Keratinocyte (primary cell): Measurements from ENCODE around the gene TPO. TPM values are rescaled to one million over a fixed set of nuclear protein-coding genes. Genes with fewer than 3 reads are reported as not detected.

Source experiments
- DNase-seq: peaks from one replicate; pipeline ENCODE4 v3.0.0-alpha.2; 2011; ENCODE audit warnings: low read depth, missing footprints, low spot score
- FAIRE-seq: peaks from 2 replicates; lab custom pipeline; 2011; peaks lifted over from hg19 to GRCh38; lab: Jason Lieb, UNC
- H2AFZ ChIP-seq: 2 replicates; pipeline ENCODE4 v1.6.0; 2012; ENCODE audit warnings: low read length, control low read depth, inconsistent platforms; ENCODE audit not compliant: control insufficient read depth
- H3K27ac ChIP-seq: 2 replicates; pipeline ENCODE4 v1.5.1; 2011; ENCODE audit warnings: low read length; ENCODE audit not compliant: control insufficient read depth, insufficient read depth
- H3K27me3 ChIP-seq: 3 replicates; pipeline ENCODE4 v1.6.0; 2011; ENCODE audit warnings: low read length; ENCODE audit not compliant: control insufficient read depth, insufficient read depth; ENCODE audit errors: extremely low read depth
- H3K36me3 ChIP-seq, 2 experiments: 2 replicates in 1 of 2; 3 replicates in 1 of 2; pipeline ENCODE4 v1.5.1; 2011; ENCODE audit warnings: low read length in 2 of 2, mild to moderate bottlenecking in 1 of 2; ENCODE audit not compliant: control insufficient read depth in 2 of 2, insufficient read depth in 2 of 2; ENCODE audit errors: extremely low read depth in 1 of 2
- H3K4me1 ChIP-seq: 3 replicates; pipeline ENCODE4 v1.5.1; 2011; ENCODE audit warnings: low read length; ENCODE audit not compliant: control insufficient read depth, insufficient read depth; ENCODE audit errors: extremely low read depth
- H3K4me2 ChIP-seq: 3 replicates; pipeline ENCODE4 v1.6.0; 2011; ENCODE audit warnings: low read depth, low read length; ENCODE audit not compliant: control insufficient read depth, insufficient read depth; ENCODE audit errors: extremely low read depth
- H3K4me3 ChIP-seq, 3 experiments: fragments of 200-600 bp in 1 of 3; sonication (generic) in 1 of 3; 2 replicates in 2 of 3; 3 replicates in 1 of 3; pipeline ENCODE4 v1.5.1; 2011 to 2016; ENCODE audit warnings: low read length in 3 of 3, mild to moderate bottlenecking in 3 of 3, control low read depth in 2 of 3, inconsistent platforms in 1 of 3, low read depth in 1 of 3, mixed read lengths in 1 of 3, mixed run types in 1 of 3, moderate library complexity in 1 of 3; ENCODE audit not compliant: control insufficient read depth in 2 of 3, insufficient read depth in 2 of 3; ENCODE audit errors: extremely low read depth in 1 of 3
- H3K79me2 ChIP-seq: 2 replicates; pipeline ENCODE4 v1.6.0; 2012; ENCODE audit warnings: low read length; ENCODE audit not compliant: control insufficient read depth, insufficient read depth
- H3K9ac ChIP-seq: 3 replicates; pipeline ENCODE4 v1.6.0; 2011; ENCODE audit warnings: low read length; ENCODE audit not compliant: control insufficient read depth, insufficient read depth; ENCODE audit errors: extremely low read depth
- H3K9me1 ChIP-seq: 3 replicates; pipeline ENCODE4 v1.6.0; 2011; ENCODE audit warnings: low read length; ENCODE audit not compliant: control insufficient read depth, insufficient read depth; ENCODE audit errors: extremely low read depth
- H3K9me3 ChIP-seq: 2 replicates; pipeline ENCODE4 v1.5.1; 2012; ENCODE audit warnings: low read depth, low read length; ENCODE audit not compliant: control insufficient read depth
- H4K20me1 ChIP-seq: 3 replicates; pipeline ENCODE4 v1.6.0; 2011; ENCODE audit warnings: low read length; ENCODE audit not compliant: control insufficient read depth, insufficient read depth; ENCODE audit errors: extremely low read depth
- EZH2 ChIP-seq: IDR thresholded peaks from one replicate; pipeline ENCODE4 v1.6.1; 2012; ENCODE audit warnings: inconsistent platforms, mild to moderate bottlenecking, low read length, moderate library complexity
- dilution Hi-C: fragments of 300-500 bp; cut with MboI; formaldehyde crosslinking; loops from one replicate; pipeline ENCODE4 v1.7.0; 2020; ENCODE audit warnings: low sequenced_read_pairs; ENCODE audit not compliant: extremely low pct_ligation_motif_present
- polyA plus RNA-seq, 5 experiments: library from polyadenylated mRNA; depleted of rRNA in 3 of 5; stranded (reverse) in 3 of 5; stranded (forward) in 1 of 5; unstranded in 1 of 5; fragments of >200 nt; gene quantifications; 1 replicate in 1 of 5; 2 replicates in 3 of 5; 3 replicates in 1 of 5; pipeline versions ENCODE4 v1.2.1 to v1.2.3, GENCODE V29; 2011 to 2012; ENCODE audit warnings: missing spikeins in 2 of 5, low read depth in 1 of 5, low replicate concordance in 1 of 5
- TF ChIP-seq, protein P1 (sequence below), 3 experiments: IDR thresholded peaks in 1 of 3; conservative IDR thresholded peaks in 1 of 3; optimal IDR thresholded peaks in 1 of 3; 2 replicates in 2 of 3; 3 replicates in 1 of 3; pipeline versions ENCODE3 to v1.5.1; 2011; ENCODE audit warnings: low read length in 3 of 3, mild to moderate bottlenecking in 3 of 3, moderate library complexity in 2 of 3, control low read depth in 1 of 3, inconsistent platforms in 1 of 3; ENCODE audit not compliant: insufficient read depth in 2 of 3; ENCODE audit errors: extremely low read depth in 1 of 3

TPO gene
- polyA plus RNA-seq, 1 donor (not counting 4 experiments of a cell fraction or from before 2014, with no cell fraction given): 0.07 TPM

DNA sequence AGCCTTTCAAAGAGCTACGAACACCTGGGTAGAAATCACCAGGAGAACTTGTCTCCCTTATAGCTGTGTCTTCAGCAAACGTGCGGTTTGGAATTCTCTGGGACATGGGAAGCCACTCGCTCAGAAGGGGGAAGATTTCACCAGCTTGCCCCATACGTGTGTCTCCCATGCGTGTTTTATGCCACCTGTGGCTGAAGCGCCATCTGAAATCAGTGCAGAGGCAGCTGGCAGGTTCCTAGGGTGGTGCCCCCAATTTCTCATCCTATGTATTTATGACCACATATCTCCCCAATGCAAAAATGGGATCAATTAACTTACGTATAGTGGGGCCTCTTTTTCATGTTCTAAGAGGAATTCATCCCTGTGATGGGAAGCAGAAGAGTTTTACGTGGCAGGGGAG, 81.6 kb downstream of the TPO start:
- no peaks in the 10 kb centered on the region for H3K9me3 ChIP-seq
- no peak overlapping the region for H2AFZ ChIP-seq
- no peaks in the 10 kb centered on the region for H3K27me3 ChIP-seq
- no peaks in the 10 kb centered on the region for H3K9me1 ChIP-seq
- H3K4me2 ChIP-seq: no peak overlapping the region
- FAIRE-seq: no peak
- no peak overlapping the region for H3K4me3 ChIP-seq
- no peaks in the 10 kb centered on the region for H4K20me1 ChIP-seq
- no peaks in the 10 kb centered on the region for H3K4me1 ChIP-seq
- no peaks in the 10 kb centered on the region for H3K79me2 ChIP-seq
- dilution Hi-C loops: no loop called here
- H3K9ac ChIP-seq: no peak overlapping the region
- no peak for TF ChIP-seq EZH2
- TF ChIP-seq, protein P1, sequence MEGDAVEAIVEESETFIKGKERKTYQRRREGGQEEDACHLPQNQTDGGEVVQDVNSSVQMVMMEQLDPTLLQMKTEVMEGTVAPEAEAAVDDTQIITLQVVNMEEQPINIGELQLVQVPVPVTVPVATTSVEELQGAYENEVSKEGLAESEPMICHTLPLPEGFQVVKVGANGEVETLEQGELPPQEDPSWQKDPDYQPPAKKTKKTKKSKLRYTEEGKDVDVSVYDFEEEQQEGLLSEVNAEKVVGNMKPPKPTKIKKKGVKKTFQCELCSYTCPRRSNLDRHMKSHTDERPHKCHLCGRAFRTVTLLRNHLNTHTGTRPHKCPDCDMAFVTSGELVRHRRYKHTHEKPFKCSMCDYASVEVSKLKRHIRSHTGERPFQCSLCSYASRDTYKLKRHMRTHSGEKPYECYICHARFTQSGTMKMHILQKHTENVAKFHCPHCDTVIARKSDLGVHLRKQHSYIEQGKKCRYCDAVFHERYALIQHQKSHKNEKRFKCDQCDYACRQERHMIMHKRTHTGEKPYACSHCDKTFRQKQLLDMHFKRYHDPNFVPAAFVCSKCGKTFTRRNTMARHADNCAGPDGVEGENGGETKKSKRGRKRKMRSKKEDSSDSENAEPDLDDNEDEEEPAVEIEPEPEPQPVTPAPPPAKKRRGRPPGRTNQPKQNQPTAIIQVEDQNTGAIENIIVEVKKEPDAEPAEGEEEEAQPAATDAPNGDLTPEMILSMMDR (optimal IDR thresholded peaks at IDR 0.05 in 1 of 3, IDR thresholded peaks at IDR 0.05 in 1 of 3, conservative IDR thresholded peaks at IDR 0.05 in 1 of 3; ENCODE audit: extremely low read depth in 1 of 3, insufficient read depth in 2 of 3, low read length in 3 of 3): no peak
- no peaks in the 10 kb centered on the region for H3K36me3 ChIP-seq
- no peak for DNase-seq
- H3K27ac ChIP-seq: no peak overlapping the region

DNA sequence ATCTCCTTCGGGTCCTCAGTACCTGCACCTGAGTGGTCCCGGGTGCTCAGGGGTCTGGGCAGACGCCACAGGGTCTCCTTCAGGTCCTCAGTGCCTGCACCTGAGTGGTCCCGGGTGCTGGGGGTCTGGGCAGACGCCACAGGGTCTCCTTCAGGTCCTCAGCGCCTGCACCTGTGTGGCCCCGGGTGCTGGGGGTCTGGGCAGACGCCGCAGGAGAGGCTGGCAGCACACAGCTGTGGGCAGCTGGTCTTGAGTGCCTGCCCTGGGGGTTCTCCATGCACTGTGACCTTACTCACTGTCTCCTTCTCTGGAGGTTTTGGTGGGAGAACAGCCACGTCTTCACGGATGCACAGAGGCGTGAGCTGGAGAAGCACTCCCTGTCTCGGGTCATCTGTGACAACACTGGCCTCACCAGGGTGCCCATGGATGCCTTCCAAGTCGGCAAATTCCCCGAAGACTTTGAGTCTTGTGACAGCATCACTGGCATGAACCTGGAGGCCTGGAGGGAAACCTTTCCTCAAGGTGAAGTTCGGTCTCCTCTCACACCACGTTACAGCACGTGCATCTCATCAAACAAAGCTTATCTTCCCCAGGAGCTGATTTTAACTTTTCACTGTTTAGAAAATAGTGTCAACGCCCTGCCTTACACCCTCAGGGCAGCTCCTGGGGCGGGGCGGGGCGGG, 82.6 kb downstream of the TPO start:
- no peak overlapping the region for H2AFZ ChIP-seq
- no peak overlapping the region for H3K9ac ChIP-seq
- H3K4me2 ChIP-seq: no peak overlapping the region
- dilution Hi-C loops: no loop called here
- no peaks in the 10 kb centered on the region for H3K36me3 ChIP-seq
- DNase-seq (no peak), FAIRE-seq (no peak)
- H4K20me1 ChIP-seq: no peaks in the 10 kb centered on the region
- no peak overlapping the region for H3K27ac ChIP-seq
- H3K9me3 ChIP-seq: no peaks in the 10 kb centered on the region
- no peak overlapping the region for H3K4me3 ChIP-seq
- no peaks in the 10 kb centered on the region for H3K27me3 ChIP-seq
- TF ChIP-seq, protein P1 (optimal IDR thresholded peaks at IDR 0.05 in 1 of 3, IDR thresholded peaks at IDR 0.05 in 1 of 3, conservative IDR thresholded peaks at IDR 0.05 in 1 of 3; ENCODE audit: extremely low read depth in 1 of 3, insufficient read depth in 2 of 3, low read length in 3 of 3): no peak
- no peak for TF ChIP-seq EZH2
- no peaks in the 10 kb centered on the region for H3K79me2 ChIP-seq
- H3K9me1 ChIP-seq: no peaks in the 10 kb centered on the region
- no peaks in the 10 kb centered on the region for H3K4me1 ChIP-seq
